ENCODE results near the gene C12orf43.

The C12orf43 gene

GRCh38 chr12:120999191-121000120 is 16.8 kb downstream of the C12orf43 start:
- no peak for DNase-seq (ENCODE audit: low read depth)

GRCh38 chr12:120998435-120998834 is 17.9 kb downstream of the C12orf43 start:
- DNase-seq (ENCODE audit: low read depth) = no peak

- DNase-seq (ENCODE audit: low read depth) = no peak
Observed at GRCh38 chr12:120997448-120997847, 18.8 kb downstream of the C12orf43 start.

DNA sequence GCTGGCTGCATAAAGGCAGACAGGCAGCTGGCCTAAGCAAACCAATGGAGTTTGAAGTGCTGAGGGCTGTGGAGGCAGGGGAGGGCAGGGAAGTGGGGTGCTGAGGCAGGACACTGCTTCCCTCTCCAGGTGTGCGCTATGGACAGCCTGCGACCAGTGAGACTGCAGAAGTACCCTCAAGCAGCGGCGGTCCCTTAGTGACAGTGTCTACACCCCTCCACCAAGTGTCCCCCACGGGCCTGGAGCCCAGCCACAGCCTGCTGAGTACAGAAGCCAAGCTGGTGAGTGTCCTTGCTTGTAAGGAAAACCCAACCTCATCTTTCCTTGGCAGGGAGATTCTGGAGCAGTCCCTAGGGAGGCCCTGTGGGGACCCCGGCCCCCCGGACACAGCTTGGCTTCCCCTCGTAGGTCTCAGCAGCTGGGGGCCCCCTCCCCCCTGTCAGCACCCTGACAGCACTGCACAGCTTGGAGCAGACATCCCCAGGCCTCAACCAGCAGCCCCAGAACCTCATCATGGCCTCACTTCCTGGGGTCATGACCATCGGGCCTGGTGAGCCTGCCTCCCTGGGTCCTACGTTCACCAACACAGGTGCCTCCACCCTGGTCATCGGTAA is 20.0 kb downstream of the C12orf43 start:
- no peak for DNase-seq (ENCODE audit: low read depth)

- no peak for DNase-seq (ENCODE audit: low read depth)
Observed at GRCh38 chr12:120994589-120995337, 21.5 kb downstream of the C12orf43 start.

DNA sequence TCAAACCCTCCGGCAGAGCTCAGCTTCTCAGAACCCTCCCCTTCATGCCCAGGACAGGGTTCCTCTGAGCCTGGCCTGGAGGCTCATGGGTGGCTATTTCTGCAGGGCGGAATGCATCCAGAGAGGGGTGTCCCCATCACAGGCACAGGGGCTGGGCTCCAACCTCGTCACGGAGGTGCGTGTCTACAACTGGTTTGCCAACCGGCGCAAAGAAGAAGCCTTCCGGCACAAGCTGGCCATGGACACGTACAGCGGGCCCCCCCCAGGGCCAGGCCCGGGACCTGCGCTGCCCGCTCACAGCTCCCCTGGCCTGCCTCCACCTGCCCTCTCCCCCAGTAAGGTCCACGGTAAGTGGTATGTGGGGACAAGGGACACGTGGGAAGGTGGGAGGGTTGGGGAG is 22.2 kb downstream of the C12orf43 start:
- no peak for DNase-seq (ENCODE audit: low read depth)

DNA sequence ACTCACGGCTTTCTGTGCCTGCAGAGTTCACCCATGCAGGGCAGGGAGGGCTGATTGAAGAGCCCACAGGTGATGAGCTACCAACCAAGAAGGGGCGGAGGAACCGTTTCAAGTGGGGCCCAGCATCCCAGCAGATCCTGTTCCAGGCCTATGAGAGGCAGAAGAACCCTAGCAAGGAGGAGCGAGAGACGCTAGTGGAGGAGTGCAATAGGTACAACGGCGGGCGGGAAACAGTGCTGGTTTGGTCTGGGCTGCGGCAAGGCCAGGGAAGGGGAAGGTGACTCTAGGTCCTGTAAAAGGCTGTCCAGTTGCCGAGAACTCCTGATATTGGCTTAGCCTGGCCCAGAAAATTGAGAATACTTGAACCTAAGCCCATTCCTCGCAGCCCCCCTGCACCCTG is 22.8 kb downstream of the C12orf43 start:
- DNase-seq (ENCODE audit: low read depth) = no peak

GRCh38 chr12:120992989-120993388 is 23.3 kb downstream of the C12orf43 start:
- no peak for DNase-seq (ENCODE audit: low read depth)

DNA sequence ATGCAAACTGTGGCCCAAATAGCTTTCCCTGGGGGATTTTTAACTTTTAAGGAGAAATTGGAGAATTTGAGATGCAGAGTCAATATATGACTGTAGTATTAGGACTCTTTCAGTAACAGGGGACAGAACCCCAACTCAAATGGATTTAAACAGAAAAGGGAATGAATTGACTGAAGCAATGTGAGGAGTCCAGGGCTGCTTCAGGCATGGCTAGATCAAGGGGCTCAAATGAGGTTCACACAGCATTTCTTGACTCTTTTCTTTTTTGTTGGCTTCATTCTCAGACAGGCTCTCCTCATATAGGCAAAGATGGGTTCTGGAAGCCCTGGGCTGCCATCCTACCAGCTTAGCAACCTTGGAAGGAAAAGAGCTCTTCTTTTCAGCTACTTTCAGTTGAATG is 24.3 kb downstream of the C12orf43 start:
- DNase-seq (ENCODE audit: low read depth) = no peak

DNA sequence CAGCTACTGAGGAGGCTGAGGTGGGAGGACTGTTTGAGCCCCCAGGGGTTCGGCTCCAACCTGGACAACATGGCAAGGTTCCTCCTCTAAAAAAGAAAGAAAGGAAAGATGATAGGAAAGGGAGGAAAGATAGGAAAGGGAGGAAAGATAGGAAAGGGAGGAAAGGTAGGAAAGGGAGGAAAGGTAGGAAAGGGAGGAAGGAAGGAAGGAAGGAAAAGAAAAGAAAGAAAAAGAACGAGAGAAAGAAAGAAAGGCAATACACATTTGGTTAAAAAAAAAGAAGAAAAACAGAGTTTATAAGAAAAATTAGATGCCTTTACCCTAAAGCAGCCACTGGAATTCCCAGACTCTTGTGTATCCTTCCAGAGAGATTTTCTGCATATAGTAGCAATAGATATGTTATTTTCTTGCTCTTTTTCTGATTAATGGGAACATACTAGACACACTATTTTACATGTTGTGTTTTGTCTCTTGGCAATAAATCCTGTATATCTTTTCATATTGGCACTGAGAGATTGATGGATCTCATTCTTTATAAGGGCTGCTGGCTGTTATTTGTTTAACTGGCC is 25.7 kb downstream of the C12orf43 start:
- no peak for DNase-seq (ENCODE audit: low read depth)

- DNase-seq (ENCODE audit: low read depth) = no peak
Observed at GRCh38 chr12:120989687-120990086, 26.6 kb downstream of the C12orf43 start.

DNA sequence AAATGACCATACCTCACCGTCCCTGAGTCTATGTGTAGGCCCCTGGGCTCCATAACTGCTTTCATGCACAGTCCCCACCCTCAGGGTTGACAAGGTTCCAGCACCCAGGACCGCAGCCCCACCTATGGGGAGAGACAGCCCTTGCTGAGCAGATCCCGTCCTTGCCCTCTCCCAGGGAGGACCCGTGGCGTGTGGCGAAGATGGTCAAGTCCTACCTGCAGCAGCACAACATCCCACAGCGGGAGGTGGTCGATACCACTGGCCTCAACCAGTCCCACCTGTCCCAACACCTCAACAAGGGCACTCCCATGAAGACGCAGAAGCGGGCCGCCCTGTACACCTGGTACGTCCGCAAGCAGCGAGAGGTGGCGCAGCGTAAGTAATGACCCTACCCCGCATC is 27.6 kb downstream of the C12orf43 start:
- no peak for DNase-seq (ENCODE audit: low read depth)

GRCh38 chr12:120988234-120988633 is 28.1 kb downstream of the C12orf43 start:
- DNase-seq (ENCODE audit: low read depth) = no peak

DNA sequence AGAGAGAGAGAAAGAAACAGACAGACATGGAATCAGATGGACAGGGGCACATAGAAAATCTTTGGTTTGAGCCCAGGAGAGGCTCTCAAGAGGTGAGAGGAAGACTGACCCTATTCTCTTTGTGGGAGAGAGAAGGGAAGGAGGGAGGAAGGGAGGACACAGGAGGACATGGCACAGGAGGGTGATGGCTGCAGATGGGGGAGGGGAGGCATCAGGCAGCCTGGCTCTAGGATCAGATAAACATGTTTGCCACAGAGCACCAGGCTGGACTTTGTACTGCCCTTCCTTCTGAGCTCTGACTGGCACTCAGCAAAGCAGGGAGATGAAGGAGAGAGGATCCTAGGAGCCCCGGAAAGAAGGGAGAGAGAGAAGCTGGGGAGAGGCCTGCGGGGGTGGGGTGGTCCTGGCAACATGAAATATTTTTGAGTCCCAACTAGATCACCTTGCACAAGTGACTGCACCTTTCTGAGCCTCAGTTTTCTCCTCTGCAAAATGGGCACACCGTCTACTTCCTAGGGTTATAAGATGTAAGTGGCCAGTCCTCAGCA is 31.9 kb downstream of the C12orf43 start:
- no peak for DNase-seq (ENCODE audit: low read depth)

GRCh38 chr12:120983759-120984158 is 32.5 kb downstream of the C12orf43 start:
- DNase-seq (ENCODE audit: low read depth) = no peak

- DNase-seq (ENCODE audit: low read depth) = no peak
Observed at GRCh38 chr12:120982659-120983058, 33.6 kb downstream of the C12orf43 start.

GRCh38 chr12:120981407-120981941 is 34.8 kb downstream of the C12orf43 start:
- DNase-seq (ENCODE audit: low read depth) = no peak

DNA sequence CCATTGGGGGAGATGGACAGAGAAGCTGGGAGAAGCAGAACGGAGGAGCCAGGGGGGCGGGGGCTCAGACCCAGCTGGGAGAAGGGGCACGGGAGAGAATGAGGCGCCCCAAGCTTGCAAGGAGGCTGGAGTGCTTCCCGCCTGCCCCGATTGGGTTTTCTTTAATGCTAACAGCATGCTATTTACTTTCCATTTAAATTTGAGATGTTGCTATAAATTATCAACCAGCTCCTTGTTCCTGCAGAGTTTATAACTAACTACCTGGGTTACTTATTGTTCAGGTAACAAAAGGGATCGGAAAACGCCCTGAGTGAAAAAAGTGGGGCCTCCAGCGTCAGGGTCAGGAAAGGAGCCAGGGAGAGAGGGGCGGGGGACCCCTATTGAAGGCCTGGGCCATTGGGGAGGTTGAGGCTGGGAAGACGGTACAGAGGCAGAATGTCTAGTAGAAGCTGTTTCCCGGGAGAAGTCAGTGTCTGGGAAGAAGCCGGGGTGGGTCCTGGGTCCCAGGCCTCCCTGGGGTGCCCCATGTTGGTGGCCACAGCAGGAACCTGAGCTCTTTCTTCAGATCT is 35.4 kb downstream of the C12orf43 start:
- no peak for DNase-seq (ENCODE audit: low read depth)

- no peak for DNase-seq (ENCODE audit: low read depth)
Observed at GRCh38 chr12:120979862-120980696, 36.2 kb downstream of the C12orf43 start.

DNA sequence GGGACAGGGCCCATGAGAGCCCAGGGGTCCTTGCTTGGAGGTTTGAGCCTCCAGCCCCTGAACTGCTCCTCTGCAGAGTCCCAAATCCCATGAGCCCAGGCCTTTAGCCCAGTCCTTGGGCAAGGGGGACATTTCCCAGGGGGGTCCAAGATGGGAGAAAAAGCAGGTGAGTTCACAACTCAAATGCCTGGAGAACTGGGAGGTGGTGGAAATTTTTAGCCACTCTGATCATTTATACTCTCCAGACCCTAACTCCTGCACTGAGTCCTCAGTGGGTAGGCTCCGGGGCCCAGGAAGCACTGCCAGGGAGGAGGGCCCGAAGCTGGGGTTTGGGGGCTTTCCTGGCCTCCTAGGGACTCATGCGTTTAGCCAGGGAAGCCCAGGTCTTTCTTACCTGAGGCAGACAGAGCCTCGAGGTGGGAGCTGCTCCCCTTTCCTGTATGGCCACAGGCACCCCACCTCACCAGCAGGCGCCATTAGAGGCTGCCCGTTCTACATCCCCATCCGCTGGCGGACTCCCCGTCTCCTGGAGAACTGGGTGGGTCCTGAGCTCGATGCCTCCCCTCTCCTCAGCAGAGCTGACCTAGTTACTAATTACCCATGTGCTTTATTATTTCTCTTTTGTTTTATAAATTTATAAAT is 36.9 kb downstream of the C12orf43 start:
- DNase-seq (ENCODE audit: low read depth) = no peak

Measured in stimulated activated CD8-positive, alpha-beta memory T cell treated with anti-CD3 and anti-CD28 coated beads, Interleukin-4, amount 100 ng/mL, for 24 hours (primary cell).